ENCODE measurements around the gene ATG4A. TPM values are rescaled to one million over a fixed set of nuclear protein-coding genes. Genes with fewer than 3 reads are reported as not detected.

ATG4A gene
- total RNA-seq, 4 donors from 2014 or later = 18.3 to 22.1 (median 20.4) TPM

Other genes with a start within 250 kb of the ATG4A start
- not detected for gene TEX13B, start 109.4 kb upstream of the ATG4A start, total RNA-seq
- not detected for gene VSIG1, start 46.7 kb upstream of the ATG4A start, total RNA-seq
- 10 to 100 TPM; 16.5 to 33.5 (median 18.6) TPM for gene PSMD10, start 236 bp upstream of the ATG4A start, total RNA-seq